Stomach (tissue), 4 donors: ENCODE results near the gene FAM180B.

ENCODE experiments used
- EP300 ChIP-seq: sonication (generic); formaldehyde crosslinking; IDR thresholded peaks from one replicate; pipeline ENCODE4 v1.6.1; 2017; ENCODE audit warnings: antibody characterized with exemption
- POLR2A ChIP-seq, 4 donors: fragments of 450-650 bp; IDR thresholded peaks; one replicate each; pipeline ENCODE4 v1.6.1; 2016; ENCODE audit warnings: antibody characterized with exemption in 4 of 4, control low read depth in 2 of 4, mild to moderate bottlenecking in 1 of 4, moderate library complexity in 1 of 4
- TF ChIP-seq, protein P1 (sequence below), 7 experiments: fragments of 450-650 bp in 4 of 7; fragments of 200-600 bp in 3 of 7; sonication (generic) in 3 of 7; IDR thresholded peaks; one replicate each; pipeline ENCODE4 v1.5.1; 2016 to 2019; ENCODE audit warnings: antibody characterized with exemption in 7 of 7, control low read depth in 2 of 7, mild to moderate bottlenecking in 1 of 7

DNA sequence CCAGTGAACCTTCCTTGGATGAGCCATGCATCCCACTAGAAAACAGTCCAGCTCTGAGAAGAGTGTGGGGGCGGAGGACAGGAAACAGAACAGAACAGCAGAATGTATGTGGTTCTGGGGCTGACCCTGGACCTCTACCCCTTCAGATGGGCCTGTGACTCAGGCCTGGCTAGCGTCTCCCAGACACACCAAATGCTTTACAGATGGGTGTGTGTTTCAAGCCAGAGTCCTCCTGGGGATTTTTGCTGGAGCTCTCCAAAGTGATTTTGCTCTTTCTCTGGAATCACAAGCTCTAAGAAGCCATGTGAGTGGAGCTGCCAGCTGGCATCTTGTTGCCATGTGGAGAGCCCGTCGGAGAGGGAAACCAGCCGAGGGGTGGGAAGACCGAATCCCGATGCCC lies 20.9 kb downstream of the FAM180B start:
- TF ChIP-seq POLR2A (IDR thresholded peaks at IDR 0.05), result no peak
- TF ChIP-seq, protein P1, sequence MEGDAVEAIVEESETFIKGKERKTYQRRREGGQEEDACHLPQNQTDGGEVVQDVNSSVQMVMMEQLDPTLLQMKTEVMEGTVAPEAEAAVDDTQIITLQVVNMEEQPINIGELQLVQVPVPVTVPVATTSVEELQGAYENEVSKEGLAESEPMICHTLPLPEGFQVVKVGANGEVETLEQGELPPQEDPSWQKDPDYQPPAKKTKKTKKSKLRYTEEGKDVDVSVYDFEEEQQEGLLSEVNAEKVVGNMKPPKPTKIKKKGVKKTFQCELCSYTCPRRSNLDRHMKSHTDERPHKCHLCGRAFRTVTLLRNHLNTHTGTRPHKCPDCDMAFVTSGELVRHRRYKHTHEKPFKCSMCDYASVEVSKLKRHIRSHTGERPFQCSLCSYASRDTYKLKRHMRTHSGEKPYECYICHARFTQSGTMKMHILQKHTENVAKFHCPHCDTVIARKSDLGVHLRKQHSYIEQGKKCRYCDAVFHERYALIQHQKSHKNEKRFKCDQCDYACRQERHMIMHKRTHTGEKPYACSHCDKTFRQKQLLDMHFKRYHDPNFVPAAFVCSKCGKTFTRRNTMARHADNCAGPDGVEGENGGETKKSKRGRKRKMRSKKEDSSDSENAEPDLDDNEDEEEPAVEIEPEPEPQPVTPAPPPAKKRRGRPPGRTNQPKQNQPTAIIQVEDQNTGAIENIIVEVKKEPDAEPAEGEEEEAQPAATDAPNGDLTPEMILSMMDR (IDR thresholded peaks at IDR 0.05), result no peak
- no peak for TF ChIP-seq EP300
